HepG2 (cell line): ENCODE results near the gene RASSF7. TPM values are rescaled to one million over a fixed set of nuclear protein-coding genes. Genes with fewer than 3 reads are reported as not detected.

Experiments
- CTCF ChIP-seq: sonication (generic); formaldehyde crosslinking; IDR thresholded peaks from 2 replicates; pipeline ENCODE4 v1.5.0; 2020; ENCODE audit warnings: mild to moderate bottlenecking, missing genetic modification reagents, moderate library complexity
- DBP ChIP-seq: sonication (generic); formaldehyde crosslinking; IDR thresholded peaks from 2 replicates; pipeline ENCODE4 v1.4.0; 2020; ENCODE audit warnings: missing genetic modification reagents; ENCODE audit errors: not compliant biosample characterization
- ETV5 ChIP-seq: IDR thresholded peaks from 2 replicates; pipeline ENCODE4 v1.6.1; 2018; ENCODE audit warnings: missing biosample characterization, missing genetic modification reagents, inconsistent platforms, borderline replicate concordance
- EZH2 ChIP-seq: conservative IDR thresholded peaks from 2 replicates; pipeline ENCODE4 v1.6.1; 2012; ENCODE audit warnings: mild to moderate bottlenecking, low read depth, low read length, moderate library complexity
- HMG20A ChIP-seq: IDR thresholded peaks from 2 replicates; pipeline ENCODE4 v1.6.1; 2016; ENCODE audit warnings: borderline replicate concordance
- HOXA3 ChIP-seq: sonication (generic); formaldehyde crosslinking; IDR thresholded peaks from 2 replicates; pipeline ENCODE4 v1.5.0; 2020; ENCODE audit warnings: missing genetic modification reagents
- KLF6 ChIP-seq: IDR thresholded peaks from 2 replicates; pipeline ENCODE4 v1.8.0; 2016; ENCODE audit warnings: missing biosample characterization, missing genetic modification reagents
- MAFK ChIP-seq, 2 experiments: IDR thresholded peaks in 1 of 2; conservative IDR thresholded peaks in 1 of 2; 2 replicates each; pipeline ENCODE4 v1.6.1; 2011; ENCODE audit warnings: improper control_type of control experiment in 2 of 2, low read length in 2 of 2
- RBAK ChIP-seq: sonication (generic); formaldehyde crosslinking; IDR thresholded peaks from 2 replicates; pipeline ENCODE4 v1.5.1; 2020; ENCODE audit warnings: mild to moderate bottlenecking, missing genetic modification reagents
- RFXANK ChIP-seq: IDR thresholded peaks from 2 replicates; pipeline ENCODE4 v1.6.1; 2016
- RNF2 ChIP-seq: fragments of 450-650 bp; conservative IDR thresholded peaks from 2 replicates; pipeline ENCODE4 v1.6.1; 2016; ENCODE audit warnings: low read depth
- TEAD2 ChIP-seq: sonication (generic); formaldehyde crosslinking; IDR thresholded peaks from 2 replicates; pipeline ENCODE4 v1.9.0; 2021; ENCODE audit warnings: missing genetic modification reagents
- ZBTB7A ChIP-seq: sonication (generic); formaldehyde crosslinking; IDR thresholded peaks from 2 replicates; pipeline ENCODE4 v1.8.0; 2022; ENCODE audit warnings: mild to moderate bottlenecking, missing genetic modification reagents
- ZEB1 ChIP-seq: IDR thresholded peaks from 2 replicates; pipeline ENCODE4 v1.6.1; 2012; ENCODE audit warnings: mild to moderate bottlenecking, low read depth, inconsistent platforms; ENCODE audit not compliant: insufficient replicate concordance
- ZNF205 ChIP-seq: IDR thresholded peaks from 2 replicates; pipeline ENCODE4 v1.6.1; 2018; ENCODE audit warnings: missing biosample characterization, missing genetic modification reagents
- ZNF274 ChIP-seq: sonication (generic); formaldehyde crosslinking; IDR thresholded peaks from 2 replicates; pipeline ENCODE4 v1.5.1; 2020; ENCODE audit warnings: mild to moderate bottlenecking, missing genetic modification reagents
- ZNF776 ChIP-seq: sonication (generic); formaldehyde crosslinking; IDR thresholded peaks from 2 replicates; pipeline ENCODE4 v1.4.0; 2020; ENCODE audit warnings: mild to moderate bottlenecking, missing genetic modification reagents
- polyA plus RNA-seq, 8 experiments: library from polyadenylated mRNA; depleted of rRNA in 3 of 8; stranded (reverse) in 7 of 8; unstranded in 1 of 8; fragments of >200 nt; fragmentation: Illumina TruSeq in 4 of 8; extraction: Trizol in 4 of 8; gene quantifications; 2 replicates each; pipeline versions ENCODE4 v1.2.1 to v1.2.3, GENCODE V29; 2011 to 2016; ENCODE audit warnings: low read depth in 4 of 8, missing spikeins in 1 of 8, mixed read lengths in 1 of 8; ENCODE audit not compliant: insufficient read depth in 1 of 8
- total RNA-seq, 5 experiments: library from RNA; depleted of rRNA; stranded (reverse); fragments of >200 nt; fragmentation: Illumina TruSeq; extraction: Trizol; gene quantifications; 2 replicates each; pipeline ENCODE4 v1.2.3, GENCODE V29; 2016; ENCODE audit warnings: low read depth in 1 of 5
- TF ChIP-seq, protein P1 (sequence below): sonication (generic); formaldehyde crosslinking; IDR thresholded peaks from 2 replicates; pipeline ENCODE4 v1.5.1; 2020; ENCODE audit warnings: mild to moderate bottlenecking, missing genetic modification reagents, moderate library complexity
- TF ChIP-seq, protein P2 (sequence below): sonication (generic); formaldehyde crosslinking; IDR thresholded peaks from 2 replicates; pipeline ENCODE4 v1.4.0; 2020; ENCODE audit warnings: missing genetic modification reagents
- TF ChIP-seq, protein P3 (sequence below): sonication (generic); formaldehyde crosslinking; IDR thresholded peaks from 2 replicates; pipeline ENCODE4 v1.4.0; 2020; ENCODE audit warnings: mild to moderate bottlenecking, low read depth, missing genetic modification reagents

The RASSF7 gene
- total and polyA plus RNA-seq, 2 of the 13 experiments (the other 11 are each of a cell fraction or from before 2014, with no cell fraction given) = 20.2 to 28.6 TPM

GRCh38 chr11:557328-558132 lies 3.2 kb upstream of the RASSF7 start (continued):
- TF ChIP-seq ETV5 (CRISPR knock-in tag) (peak; percentile 26; the same call in 1 of the 2 replicates), DBP (CRISPR knock-in tag) (no peak), ZNF776 (CRISPR knock-in tag) (no peak), KLF6 (no peak), RNF2 (no peak), RFXANK (CRISPR knock-in tag) (no peak), ZBTB7A (no peak), HMG20A (CRISPR knock-in tag) (no peak), ZNF205 (CRISPR knock-in tag) (no peak), EZH2 (no peak), ZNF274 (CRISPR knock-in tag) (peak; percentile 46; the same call in 1 of the 2 replicates), ZEB1 (peak; percentile 33), MAFK (conservative IDR thresholded peaks at IDR 0.05 in 1 of 2, IDR thresholded peaks at IDR 0.05 in 1 of 2; ENCODE audit: low read length in 2 of 2) (no peak), RBAK (CRISPR knock-in tag) (no peak), TEAD2 (CRISPR knock-in tag) (no peak), CTCF (CRISPR knock-in tag) (no peak), HOXA3 (CRISPR knock-in tag) (no peak)
- TF ChIP-seq, protein P1, sequence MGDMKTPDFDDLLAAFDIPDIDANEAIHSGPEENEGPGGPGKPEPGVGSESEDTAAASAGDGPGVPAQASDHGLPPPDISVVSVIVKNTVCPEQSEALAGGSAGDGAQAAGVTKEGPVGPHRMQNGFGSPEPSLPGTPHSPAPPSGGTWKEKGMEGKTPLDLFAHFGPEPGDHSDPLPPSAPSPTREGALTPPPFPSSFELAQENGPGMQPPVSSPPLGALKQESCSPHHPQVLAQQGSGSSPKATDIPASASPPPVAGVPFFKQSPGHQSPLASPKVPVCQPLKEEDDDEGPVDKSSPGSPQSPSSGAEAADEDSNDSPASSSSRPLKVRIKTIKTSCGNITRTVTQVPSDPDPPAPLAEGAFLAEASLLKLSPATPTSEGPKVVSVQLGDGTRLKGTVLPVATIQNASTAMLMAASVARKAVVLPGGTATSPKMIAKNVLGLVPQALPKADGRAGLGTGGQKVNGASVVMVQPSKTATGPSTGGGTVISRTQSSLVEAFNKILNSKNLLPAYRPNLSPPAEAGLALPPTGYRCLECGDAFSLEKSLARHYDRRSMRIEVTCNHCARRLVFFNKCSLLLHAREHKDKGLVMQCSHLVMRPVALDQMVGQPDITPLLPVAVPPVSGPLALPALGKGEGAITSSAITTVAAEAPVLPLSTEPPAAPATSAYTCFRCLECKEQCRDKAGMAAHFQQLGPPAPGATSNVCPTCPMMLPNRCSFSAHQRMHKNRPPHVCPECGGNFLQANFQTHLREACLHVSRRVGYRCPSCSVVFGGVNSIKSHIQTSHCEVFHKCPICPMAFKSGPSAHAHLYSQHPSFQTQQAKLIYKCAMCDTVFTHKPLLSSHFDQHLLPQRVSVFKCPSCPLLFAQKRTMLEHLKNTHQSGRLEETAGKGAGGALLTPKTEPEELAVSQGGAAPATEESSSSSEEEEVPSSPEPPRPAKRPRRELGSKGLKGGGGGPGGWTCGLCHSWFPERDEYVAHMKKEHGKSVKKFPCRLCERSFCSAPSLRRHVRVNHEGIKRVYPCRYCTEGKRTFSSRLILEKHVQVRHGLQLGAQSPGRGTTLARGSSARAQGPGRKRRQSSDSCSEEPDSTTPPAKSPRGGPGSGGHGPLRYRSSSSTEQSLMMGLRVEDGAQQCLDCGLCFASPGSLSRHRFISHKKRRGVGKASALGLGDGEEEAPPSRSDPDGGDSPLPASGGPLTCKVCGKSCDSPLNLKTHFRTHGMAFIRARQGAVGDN (CRISPR knock-in tag) = peak; percentile 92
- TF ChIP-seq, protein P2, sequence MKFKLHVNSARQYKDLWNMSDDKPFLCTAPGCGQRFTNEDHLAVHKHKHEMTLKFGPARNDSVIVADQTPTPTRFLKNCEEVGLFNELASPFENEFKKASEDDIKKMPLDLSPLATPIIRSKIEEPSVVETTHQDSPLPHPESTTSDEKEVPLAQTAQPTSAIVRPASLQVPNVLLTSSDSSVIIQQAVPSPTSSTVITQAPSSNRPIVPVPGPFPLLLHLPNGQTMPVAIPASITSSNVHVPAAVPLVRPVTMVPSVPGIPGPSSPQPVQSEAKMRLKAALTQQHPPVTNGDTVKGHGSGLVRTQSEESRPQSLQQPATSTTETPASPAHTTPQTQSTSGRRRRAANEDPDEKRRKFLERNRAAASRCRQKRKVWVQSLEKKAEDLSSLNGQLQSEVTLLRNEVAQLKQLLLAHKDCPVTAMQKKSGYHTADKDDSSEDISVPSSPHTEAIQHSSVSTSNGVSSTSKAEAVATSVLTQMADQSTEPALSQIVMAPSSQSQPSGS = no peak
- TF ChIP-seq, protein P3, sequence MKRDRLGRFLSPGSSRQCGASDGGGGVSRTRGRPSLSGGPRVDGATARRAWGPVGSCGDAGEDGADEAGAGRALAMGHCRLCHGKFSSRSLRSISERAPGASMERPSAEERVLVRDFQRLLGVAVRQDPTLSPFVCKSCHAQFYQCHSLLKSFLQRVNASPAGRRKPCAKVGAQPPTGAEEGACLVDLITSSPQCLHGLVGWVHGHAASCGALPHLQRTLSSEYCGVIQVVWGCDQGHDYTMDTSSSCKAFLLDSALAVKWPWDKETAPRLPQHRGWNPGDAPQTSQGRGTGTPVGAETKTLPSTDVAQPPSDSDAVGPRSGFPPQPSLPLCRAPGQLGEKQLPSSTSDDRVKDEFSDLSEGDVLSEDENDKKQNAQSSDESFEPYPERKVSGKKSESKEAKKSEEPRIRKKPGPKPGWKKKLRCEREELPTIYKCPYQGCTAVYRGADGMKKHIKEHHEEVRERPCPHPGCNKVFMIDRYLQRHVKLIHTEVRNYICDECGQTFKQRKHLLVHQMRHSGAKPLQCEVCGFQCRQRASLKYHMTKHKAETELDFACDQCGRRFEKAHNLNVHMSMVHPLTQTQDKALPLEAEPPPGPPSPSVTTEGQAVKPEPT (CRISPR knock-in tag) = 0 out of 2 replicates have a peak, but pooled peaks have one; percentile 39
